GM12878 (cell line): ENCODE results near the gene PRICKLE4. TPM values are rescaled to one million over a fixed set of nuclear protein-coding genes. Genes with fewer than 3 reads are reported as not detected.

Experiments used
- BHLHE40 ChIP-seq, 2 experiments: fragments of 450-650 bp in 1 of 2; IDR thresholded peaks; 2 replicates each; pipeline ENCODE4 v1.6.1; 2011 to 2017; ENCODE audit warnings: low read depth in 2 of 2, borderline replicate concordance in 1 of 2, improper control_type of control experiment in 1 of 2, low read length in 1 of 2, mild to moderate bottlenecking in 1 of 2
- GATAD2B ChIP-seq: fragments of 450-650 bp; conservative IDR thresholded peaks from 2 replicates; pipeline ENCODE4 v1.6.1; 2017; ENCODE audit warnings: low read depth, mild to moderate bottlenecking, moderate library complexity
- IKZF1 ChIP-seq: fragments of 450-650 bp; conservative IDR thresholded peaks from 2 replicates; pipeline ENCODE4 v1.6.1; 2017; ENCODE audit warnings: antibody characterized with exemption, mild to moderate bottlenecking
- JUNB ChIP-seq: IDR thresholded peaks from 2 replicates; pipeline ENCODE4 v1.6.1; 2016; ENCODE audit warnings: antibody characterized with exemption, mild to moderate bottlenecking
- POLR2AphosphoS5 ChIP-seq: IDR thresholded peaks from 2 replicates; pipeline ENCODE4 v1.6.1; 2011; ENCODE audit warnings: mild to moderate bottlenecking, low read length, inconsistent platforms
- SRF ChIP-seq, 2 experiments: IDR thresholded peaks; 2 replicates each; pipeline ENCODE4 v1.6.1; 2011; ENCODE audit warnings: low read depth in 2 of 2, low read length in 2 of 2, mild to moderate bottlenecking in 1 of 2, moderate library complexity in 1 of 2
- SUPT20H ChIP-seq: IDR thresholded peaks from 2 replicates; pipeline ENCODE4 v1.6.1; 2011; ENCODE audit warnings: low read depth, mild to moderate bottlenecking, low read length, moderate library complexity, borderline replicate concordance; ENCODE audit not compliant: control insufficient read depth
- polyA plus RNA-seq, 11 experiments: library from polyadenylated mRNA; depleted of rRNA in 4 of 11; unstranded in 6 of 11; stranded (reverse) in 5 of 11; fragments of >200 nt; fragmentation: Nextera tagmentation in 4 of 11; fragmentation: Illumina TruSeq in 1 of 11; extraction: Ambion mirVana in 4 of 11; extraction: Trizol in 1 of 11; gene quantifications; 1 replicate in 1 of 11; 2 replicates in 10 of 11; pipeline versions ENCODE4 v1.2.1 to v1.2.3, GENCODE V29; 2011 to 2016; ENCODE audit warnings: inconsistent platforms in 2 of 11, missing spikeins in 2 of 11, low read depth in 1 of 11
- total RNA-seq, 4 experiments: library from RNA; depleted of rRNA in 3 of 4; stranded (reverse); fragments of >200 nt in 3 of 4; fragmentation: Illumina TruSeq in 1 of 4; extraction: Trizol in 1 of 4; gene quantifications; 2 replicates each; pipeline versions ENCODE4 v1.2.1 to v1.2.3, GENCODE V29; 2013 to 2021
- TF ChIP-seq, protein P1 (sequence below): IDR thresholded peaks from 2 replicates; pipeline ENCODE4 v1.6.1; 2011; ENCODE audit warnings: low read depth, low read length, improper control_type of control experiment, borderline replicate concordance
- TF ChIP-seq, protein P2 (sequence below): fragments of 450-650 bp; formaldehyde crosslinking; IDR thresholded peaks from 2 replicates; pipeline ENCODE4 v1.4.0; 2022; ENCODE audit warnings: mild to moderate bottlenecking, moderate library complexity
- TF ChIP-seq, protein P3 (sequence below): fragments of 450-650 bp; IDR thresholded peaks from 2 replicates; pipeline ENCODE4 v1.6.1; 2017; ENCODE audit warnings: mild to moderate bottlenecking, moderate library complexity
- TF ChIP-seq, protein P4 (sequence below): fragments of 450-650 bp; IDR thresholded peaks from 2 replicates; pipeline ENCODE4 v1.6.1; 2016; ENCODE audit warnings: mild to moderate bottlenecking
- TF ChIP-seq, protein P5 (sequence below): fragments of 150-350 bp; IDR thresholded peaks from 2 replicates; pipeline ENCODE4 v1.6.1; 2016; ENCODE audit warnings: low read depth, low read length

PRICKLE4 gene
- total and polyA plus RNA-seq, 10 of the 15 experiments (the other 5 are each of a cell fraction or from before 2014, with no cell fraction given): 0.33 to 0.85 (median 0.35) TPM; not detected in 7

GRCh38 chr6:41787219-41787917 is 6.8 kb downstream of the PRICKLE4 start, which contains the start of gene TOMM6 (continued):
- TF ChIP-seq, protein P1, sequence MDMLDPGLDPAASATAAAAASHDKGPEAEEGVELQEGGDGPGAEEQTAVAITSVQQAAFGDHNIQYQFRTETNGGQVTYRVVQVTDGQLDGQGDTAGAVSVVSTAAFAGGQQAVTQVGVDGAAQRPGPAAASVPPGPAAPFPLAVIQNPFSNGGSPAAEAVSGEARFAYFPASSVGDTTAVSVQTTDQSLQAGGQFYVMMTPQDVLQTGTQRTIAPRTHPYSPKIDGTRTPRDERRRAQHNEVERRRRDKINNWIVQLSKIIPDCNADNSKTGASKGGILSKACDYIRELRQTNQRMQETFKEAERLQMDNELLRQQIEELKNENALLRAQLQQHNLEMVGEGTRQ: no peak; the same call in 1 of the 2 replicates
- TF ChIP-seq, protein P2, sequence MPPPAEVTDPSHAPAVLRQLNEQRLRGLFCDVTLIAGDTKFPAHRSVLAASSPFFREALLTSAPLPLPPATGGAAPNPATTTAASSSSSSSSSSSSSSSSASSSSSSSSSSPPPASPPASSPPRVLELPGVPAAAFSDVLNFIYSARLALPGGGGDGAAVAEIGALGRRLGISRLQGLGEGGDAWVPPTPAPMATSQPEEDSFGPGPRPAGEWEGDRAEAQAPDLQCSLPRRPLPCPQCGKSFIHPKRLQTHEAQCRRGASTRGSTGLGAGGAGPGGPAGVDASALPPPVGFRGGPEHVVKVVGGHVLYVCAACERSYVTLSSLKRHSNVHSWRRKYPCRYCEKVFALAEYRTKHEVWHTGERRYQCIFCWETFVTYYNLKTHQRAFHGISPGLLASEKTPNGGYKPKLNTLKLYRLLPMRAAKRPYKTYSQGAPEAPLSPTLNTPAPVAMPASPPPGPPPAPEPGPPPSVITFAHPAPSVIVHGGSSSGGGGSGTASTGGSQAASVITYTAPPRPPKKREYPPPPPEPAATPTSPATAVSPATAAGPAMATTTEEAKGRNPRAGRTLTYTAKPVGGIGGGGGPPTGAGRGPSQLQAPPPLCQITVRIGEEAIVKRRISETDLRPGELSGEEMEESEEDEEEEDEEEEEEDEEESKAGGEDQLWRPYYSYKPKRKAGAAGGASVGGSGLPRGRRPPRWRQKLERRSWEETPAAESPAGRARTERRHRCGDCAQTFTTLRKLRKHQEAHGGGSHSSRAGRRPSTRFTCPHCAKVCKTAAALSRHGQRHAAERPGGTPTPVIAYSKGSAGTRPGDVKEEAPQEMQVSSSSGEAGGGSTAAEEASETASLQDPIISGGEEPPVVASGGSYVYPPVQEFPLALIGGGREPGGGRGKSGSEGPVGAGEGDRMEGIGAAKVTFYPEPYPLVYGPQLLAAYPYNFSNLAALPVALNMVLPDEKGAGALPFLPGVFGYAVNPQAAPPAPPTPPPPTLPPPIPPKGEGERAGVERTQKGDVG: no peak
- TF ChIP-seq, protein P3, sequence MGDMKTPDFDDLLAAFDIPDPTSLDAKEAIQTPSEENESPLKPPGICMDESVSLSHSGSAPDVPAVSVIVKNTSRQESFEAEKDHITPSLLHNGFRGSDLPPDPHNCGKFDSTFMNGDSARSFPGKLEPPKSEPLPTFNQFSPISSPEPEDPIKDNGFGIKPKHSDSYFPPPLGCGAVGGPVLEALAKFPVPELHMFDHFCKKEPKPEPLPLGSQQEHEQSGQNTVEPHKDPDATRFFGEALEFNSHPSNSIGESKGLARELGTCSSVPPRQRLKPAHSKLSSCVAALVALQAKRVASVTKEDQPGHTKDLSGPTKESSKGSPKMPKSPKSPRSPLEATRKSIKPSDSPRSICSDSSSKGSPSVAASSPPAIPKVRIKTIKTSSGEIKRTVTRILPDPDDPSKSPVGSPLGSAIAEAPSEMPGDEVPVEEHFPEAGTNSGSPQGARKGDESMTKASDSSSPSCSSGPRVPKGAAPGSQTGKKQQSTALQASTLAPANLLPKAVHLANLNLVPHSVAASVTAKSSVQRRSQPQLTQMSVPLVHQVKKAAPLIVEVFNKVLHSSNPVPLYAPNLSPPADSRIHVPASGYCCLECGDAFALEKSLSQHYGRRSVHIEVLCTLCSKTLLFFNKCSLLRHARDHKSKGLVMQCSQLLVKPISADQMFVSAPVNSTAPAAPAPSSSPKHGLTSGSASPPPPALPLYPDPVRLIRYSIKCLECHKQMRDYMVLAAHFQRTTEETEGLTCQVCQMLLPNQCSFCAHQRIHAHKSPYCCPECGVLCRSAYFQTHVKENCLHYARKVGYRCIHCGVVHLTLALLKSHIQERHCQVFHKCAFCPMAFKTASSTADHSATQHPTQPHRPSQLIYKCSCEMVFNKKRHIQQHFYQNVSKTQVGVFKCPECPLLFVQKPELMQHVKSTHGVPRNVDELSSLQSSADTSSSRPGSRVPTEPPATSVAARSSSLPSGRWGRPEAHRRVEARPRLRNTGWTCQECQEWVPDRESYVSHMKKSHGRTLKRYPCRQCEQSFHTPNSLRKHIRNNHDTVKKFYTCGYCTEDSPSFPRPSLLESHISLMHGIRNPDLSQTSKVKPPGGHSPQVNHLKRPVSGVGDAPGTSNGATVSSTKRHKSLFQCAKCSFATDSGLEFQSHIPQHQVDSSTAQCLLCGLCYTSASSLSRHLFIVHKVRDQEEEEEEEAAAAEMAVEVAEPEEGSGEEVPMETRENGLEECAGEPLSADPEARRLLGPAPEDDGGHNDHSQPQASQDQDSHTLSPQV: peak; percentile 60; the same call in 1 of the 2 replicates
- peak; percentile 59; the same call in 1 of the 2 replicates for TF ChIP-seq GATAD2B
- TF ChIP-seq POLR2AphosphoS5: peak; percentile 98
- no peak for TF ChIP-seq JUNB
- peak; percentile 57 to 72; a peak in 3 of 4 replicates for TF ChIP-seq BHLHE40 (IDR thresholded peaks at IDR 0.05; ENCODE audit: borderline replicate concordance in 1 of 2, low read depth in 2 of 2, low read length in 1 of 2)
- peak in 1 of 2 experiments; percentile 87; a peak in 3 of 4 replicates for TF ChIP-seq SRF (IDR thresholded peaks at IDR 0.05; ENCODE audit: low read depth in 2 of 2, low read length in 2 of 2)
- no peak for TF ChIP-seq SUPT20H
- TF ChIP-seq IKZF1: peak; percentile 77
- TF ChIP-seq, protein P4, sequence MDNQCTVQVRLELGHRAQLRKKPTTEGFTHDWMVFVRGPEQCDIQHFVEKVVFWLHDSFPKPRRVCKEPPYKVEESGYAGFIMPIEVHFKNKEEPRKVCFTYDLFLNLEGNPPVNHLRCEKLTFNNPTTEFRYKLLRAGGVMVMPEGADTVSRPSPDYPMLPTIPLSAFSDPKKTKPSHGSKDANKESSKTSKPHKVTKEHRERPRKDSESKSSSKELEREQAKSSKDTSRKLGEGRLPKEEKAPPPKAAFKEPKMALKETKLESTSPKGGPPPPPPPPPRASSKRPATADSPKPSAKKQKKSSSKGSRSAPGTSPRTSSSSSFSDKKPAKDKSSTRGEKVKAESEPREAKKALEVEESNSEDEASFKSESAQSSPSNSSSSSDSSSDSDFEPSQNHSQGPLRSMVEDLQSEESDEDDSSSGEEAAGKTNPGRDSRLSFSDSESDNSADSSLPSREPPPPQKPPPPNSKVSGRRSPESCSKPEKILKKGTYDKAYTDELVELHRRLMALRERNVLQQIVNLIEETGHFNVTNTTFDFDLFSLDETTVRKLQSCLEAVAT: peak; percentile 11; the same call in 1 of the 2 replicates
- TF ChIP-seq, protein P5, sequence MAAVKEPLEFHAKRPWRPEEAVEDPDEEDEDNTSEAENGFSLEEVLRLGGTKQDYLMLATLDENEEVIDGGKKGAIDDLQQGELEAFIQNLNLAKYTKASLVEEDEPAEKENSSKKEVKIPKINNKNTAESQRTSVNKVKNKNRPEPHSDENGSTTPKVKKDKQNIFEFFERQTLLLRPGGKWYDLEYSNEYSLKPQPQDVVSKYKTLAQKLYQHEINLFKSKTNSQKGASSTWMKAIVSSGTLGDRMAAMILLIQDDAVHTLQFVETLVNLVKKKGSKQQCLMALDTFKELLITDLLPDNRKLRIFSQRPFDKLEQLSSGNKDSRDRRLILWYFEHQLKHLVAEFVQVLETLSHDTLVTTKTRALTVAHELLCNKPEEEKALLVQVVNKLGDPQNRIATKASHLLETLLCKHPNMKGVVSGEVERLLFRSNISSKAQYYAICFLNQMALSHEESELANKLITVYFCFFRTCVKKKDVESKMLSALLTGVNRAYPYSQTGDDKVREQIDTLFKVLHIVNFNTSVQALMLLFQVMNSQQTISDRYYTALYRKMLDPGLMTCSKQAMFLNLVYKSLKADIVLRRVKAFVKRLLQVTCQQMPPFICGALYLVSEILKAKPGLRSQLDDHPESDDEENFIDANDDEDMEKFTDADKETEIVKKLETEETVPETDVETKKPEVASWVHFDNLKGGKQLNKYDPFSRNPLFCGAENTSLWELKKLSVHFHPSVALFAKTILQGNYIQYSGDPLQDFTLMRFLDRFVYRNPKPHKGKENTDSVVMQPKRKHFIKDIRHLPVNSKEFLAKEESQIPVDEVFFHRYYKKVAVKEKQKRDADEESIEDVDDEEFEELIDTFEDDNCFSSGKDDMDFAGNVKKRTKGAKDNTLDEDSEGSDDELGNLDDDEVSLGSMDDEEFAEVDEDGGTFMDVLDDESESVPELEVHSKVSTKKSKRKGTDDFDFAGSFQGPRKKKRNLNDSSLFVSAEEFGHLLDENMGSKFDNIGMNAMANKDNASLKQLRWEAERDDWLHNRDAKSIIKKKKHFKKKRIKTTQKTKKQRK: no peak
